Fibroblast of lung (primary cell): Measurements from ENCODE around the gene ZXDC. TPM values are rescaled to one million over a fixed set of nuclear protein-coding genes. Genes with fewer than 3 reads are reported as not detected.

Experiments used
- DNase-seq, 2 donors: peaks; one replicate each; pipeline versions ENCODE4 v3.0.0 to v3.0.0-alpha.2; 2010; ENCODE audit warnings: low read depth in 2 of 2
- H2AFZ ChIP-seq: 2 replicates; pipeline ENCODE4 v1.5.1; 2012; ENCODE audit warnings: low read length, control low read depth, inconsistent platforms
- H3K27ac ChIP-seq: 2 replicates; pipeline ENCODE4 v1.5.1; 2011; ENCODE audit warnings: low read length, control low read depth; ENCODE audit not compliant: insufficient read depth
- H3K27me3 ChIP-seq: 2 replicates; pipeline ENCODE4 v1.5.1; 2011; ENCODE audit warnings: mild to moderate bottlenecking, low read length; ENCODE audit not compliant: control insufficient read depth, insufficient read depth
- H3K36me3 ChIP-seq: 2 replicates; pipeline ENCODE4 v1.5.1; 2011; ENCODE audit warnings: low read length; ENCODE audit not compliant: control insufficient read depth, insufficient read depth
- H3K4me1 ChIP-seq: 2 replicates; pipeline ENCODE4 v1.5.1; 2011; ENCODE audit warnings: low read length; ENCODE audit not compliant: control insufficient read depth, insufficient read depth; ENCODE audit errors: extremely low read depth
- H3K4me2 ChIP-seq: 2 replicates; pipeline ENCODE4 v1.5.1; 2011; ENCODE audit warnings: low read length, control low read depth; ENCODE audit not compliant: insufficient read depth; ENCODE audit errors: extremely low read depth
- H3K4me3 ChIP-seq, 4 experiments: fragments of 200-600 bp in 1 of 4; sonication (generic) in 1 of 4; replicated peaks in 1 of 4; 2 replicates each; pipeline ENCODE4 v1.5.1; 2011 to 2016; ENCODE audit warnings: low read length in 4 of 4, low read depth in 3 of 4, mild to moderate bottlenecking in 3 of 4, control low read depth in 2 of 4, inconsistent platforms in 1 of 4, mixed read lengths in 1 of 4; ENCODE audit not compliant: insufficient read depth in 1 of 4; ENCODE audit errors: control extremely low read depth in 1 of 4
- H3K79me2 ChIP-seq: 2 replicates; pipeline ENCODE4 v1.5.1; 2012; ENCODE audit warnings: mild to moderate bottlenecking, low read length, inconsistent platforms; ENCODE audit not compliant: control insufficient read depth, insufficient read depth
- H3K9ac ChIP-seq: 2 replicates; pipeline ENCODE4 v1.5.1; 2011; ENCODE audit warnings: mild to moderate bottlenecking, low read length, control low read depth; ENCODE audit not compliant: insufficient read depth
- H3K9me3 ChIP-seq: 2 replicates; pipeline ENCODE4 v1.5.1; 2012; ENCODE audit warnings: low read depth, low read length; ENCODE audit not compliant: control insufficient read depth, insufficient read depth
- H4K20me1 ChIP-seq: 2 replicates; pipeline ENCODE4 v1.5.1; 2011; ENCODE audit warnings: low read length; ENCODE audit not compliant: control insufficient read depth, insufficient read depth; ENCODE audit errors: extremely low read depth
- EZH2 ChIP-seq: IDR thresholded peaks from 2 replicates; pipeline ENCODE4 v1.5.1; 2012; ENCODE audit warnings: low read length, control low read depth, mild to moderate bottlenecking; ENCODE audit errors: missing control alignments
- polyA plus RNA-seq, 2 donors: library from polyadenylated mRNA; depleted of rRNA in 1 of 2; stranded (reverse) in 1 of 2; unstranded in 1 of 2; fragments of >200 nt; gene quantifications; 2 replicates each; pipeline ENCODE4 v1.2.1, GENCODE V29; 2011 to 2012; ENCODE audit warnings: missing spikeins in 1 of 2
- total RNA-seq: library from RNA; depleted of rRNA; stranded (reverse); fragments of >200 nt; gene quantifications from 2 replicates; pipeline ENCODE4 v1.2.1, GENCODE V29; 2014
- TF ChIP-seq, protein P1 (sequence below), 2 donors: IDR thresholded peaks in 1 of 2; conservative IDR thresholded peaks in 1 of 2; 1 replicate in 1 of 2; 2 replicates in 1 of 2; pipeline ENCODE4 v1.5.1; 2011 to 2012; ENCODE audit warnings: low read length in 2 of 2, control low read depth in 1 of 2, inconsistent platforms in 1 of 2, low read depth in 1 of 2, mild to moderate bottlenecking in 1 of 2

The ZXDC gene
- total and polyA plus RNA-seq, 2 donors (not counting 1 experiment from before 2014, with no cell fraction given): 5.9 to 17.8 TPM

DNA sequence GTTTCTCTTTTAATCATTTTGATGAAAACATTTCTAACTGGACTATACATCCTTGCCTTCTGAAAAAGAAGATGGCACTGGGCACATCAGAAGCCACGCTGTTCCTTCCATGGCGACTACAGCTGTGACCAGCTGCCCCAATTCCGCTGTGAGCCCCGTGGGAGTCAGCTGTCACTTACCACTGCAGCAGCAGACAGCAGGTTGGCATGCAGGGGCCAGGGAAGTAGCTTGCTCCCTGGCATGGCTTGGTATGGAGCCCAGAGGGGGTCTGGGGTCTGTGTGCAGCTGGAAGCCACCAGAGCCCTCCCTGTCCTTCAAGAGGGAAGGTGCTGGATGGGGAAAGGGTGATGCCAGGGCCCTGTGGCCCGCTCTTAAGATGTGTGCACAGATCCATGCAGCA, 4.5 kb upstream of the ZXDC start:
- no peak for DNase-seq
- H3K79me2 ChIP-seq: no peaks in the 10 kb centered on the region

DNA sequence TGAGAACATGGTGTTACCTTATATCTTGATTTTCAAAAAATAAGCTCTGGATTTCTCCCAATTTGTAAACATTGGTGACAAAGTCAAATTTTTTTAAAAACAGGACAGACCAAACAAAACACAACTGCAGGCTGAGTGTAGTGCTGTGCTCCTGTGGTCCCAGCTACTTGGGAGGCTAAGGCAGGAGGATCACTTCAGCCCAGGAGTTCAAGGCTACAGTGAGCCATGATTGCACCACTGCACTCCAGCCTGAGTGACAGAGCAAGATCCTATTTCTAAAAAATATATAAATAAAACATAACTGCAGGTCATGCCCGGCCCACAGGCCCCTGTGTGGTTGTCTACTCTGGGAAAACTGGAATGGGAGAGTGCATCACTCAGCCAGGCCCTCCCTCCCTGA, 4.0 kb upstream of the ZXDC start:
- Histone ChIP-seq H3K4me3 (no peak overlapping the region), H3K4me1 (peaks cover 2% of the 10 kb centered on the region), H3K9me3 (no peaks in the 10 kb centered on the region), H3K4me2 (no peak overlapping the region), H3K36me3 (no peaks in the 10 kb centered on the region), H4K20me1 (no peaks in the 10 kb centered on the region), H3K27me3 (peaks cover 2% of the 10 kb centered on the region), H2AFZ (no peak overlapping the region), H3K79me2 (peaks cover 5% of the 10 kb centered on the region), H3K27ac (no peak overlapping the region), H3K9ac (no peak overlapping the region)
- TF ChIP-seq, protein P1, sequence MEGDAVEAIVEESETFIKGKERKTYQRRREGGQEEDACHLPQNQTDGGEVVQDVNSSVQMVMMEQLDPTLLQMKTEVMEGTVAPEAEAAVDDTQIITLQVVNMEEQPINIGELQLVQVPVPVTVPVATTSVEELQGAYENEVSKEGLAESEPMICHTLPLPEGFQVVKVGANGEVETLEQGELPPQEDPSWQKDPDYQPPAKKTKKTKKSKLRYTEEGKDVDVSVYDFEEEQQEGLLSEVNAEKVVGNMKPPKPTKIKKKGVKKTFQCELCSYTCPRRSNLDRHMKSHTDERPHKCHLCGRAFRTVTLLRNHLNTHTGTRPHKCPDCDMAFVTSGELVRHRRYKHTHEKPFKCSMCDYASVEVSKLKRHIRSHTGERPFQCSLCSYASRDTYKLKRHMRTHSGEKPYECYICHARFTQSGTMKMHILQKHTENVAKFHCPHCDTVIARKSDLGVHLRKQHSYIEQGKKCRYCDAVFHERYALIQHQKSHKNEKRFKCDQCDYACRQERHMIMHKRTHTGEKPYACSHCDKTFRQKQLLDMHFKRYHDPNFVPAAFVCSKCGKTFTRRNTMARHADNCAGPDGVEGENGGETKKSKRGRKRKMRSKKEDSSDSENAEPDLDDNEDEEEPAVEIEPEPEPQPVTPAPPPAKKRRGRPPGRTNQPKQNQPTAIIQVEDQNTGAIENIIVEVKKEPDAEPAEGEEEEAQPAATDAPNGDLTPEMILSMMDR (conservative IDR thresholded peaks at IDR 0.05 in 1 of 2, IDR thresholded peaks at IDR 0.05 in 1 of 2; ENCODE audit: low read depth in 1 of 2, low read length in 2 of 2): no peak
- no peak for TF ChIP-seq EZH2
- DNase-seq: no peak

More for the DNA sequence above, 4.5 kb upstream of the ZXDC start:
- H3K4me3 ChIP-seq: no peak overlapping the region
- H3K9ac ChIP-seq: no peak overlapping the region
- TF ChIP-seq EZH2: no peak
- TF ChIP-seq, protein P1 (conservative IDR thresholded peaks at IDR 0.05 in 1 of 2, IDR thresholded peaks at IDR 0.05 in 1 of 2; ENCODE audit: low read depth in 1 of 2, low read length in 2 of 2): no peak
- no peak overlapping the region for H3K4me2 ChIP-seq
- H3K4me1 ChIP-seq: peaks cover 2% of the 10 kb centered on the region
- H3K27me3 ChIP-seq: peaks cover 3% of the 10 kb centered on the region
- no peak overlapping the region for H2AFZ ChIP-seq
- H3K36me3 ChIP-seq: no peaks in the 10 kb centered on the region
- H4K20me1 ChIP-seq: no peaks in the 10 kb centered on the region
- no peaks in the 10 kb centered on the region for H3K9me3 ChIP-seq
- no peak overlapping the region for H3K27ac ChIP-seq

DNA sequence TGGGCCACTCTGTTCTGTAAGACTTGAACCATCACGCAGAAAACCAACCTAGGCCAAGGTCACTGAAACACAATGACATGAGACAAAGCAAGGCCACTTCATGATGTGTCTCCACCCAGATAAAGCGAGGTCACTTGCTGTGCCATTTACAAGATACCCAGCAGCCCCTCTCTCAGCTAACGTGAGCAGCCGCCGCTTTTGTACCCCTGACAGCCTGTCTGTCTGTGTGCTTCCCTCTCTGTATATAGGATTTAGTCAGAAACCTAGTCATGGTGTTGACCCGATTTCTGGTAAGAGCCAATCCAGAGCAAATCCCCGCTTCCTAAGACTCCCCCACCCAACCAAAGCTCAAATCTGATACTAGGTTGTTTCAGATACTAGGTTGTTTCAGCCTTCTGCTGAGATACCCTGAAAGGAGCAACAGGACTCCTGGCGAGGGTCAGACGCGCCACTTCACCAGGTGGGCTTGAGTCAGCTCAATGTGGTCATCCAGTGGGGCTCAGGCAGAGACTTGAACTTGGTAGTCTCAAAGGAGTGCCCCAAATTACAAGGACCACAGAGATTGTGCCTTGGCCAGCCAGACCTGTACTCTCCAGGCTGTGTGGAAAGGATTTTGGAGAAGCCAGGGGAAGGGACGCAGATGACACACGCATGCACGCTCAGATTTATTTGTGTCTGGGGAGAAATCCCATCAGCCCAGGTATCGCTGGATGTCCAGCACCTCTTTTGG, 3.1 kb upstream of the ZXDC start:
- TF ChIP-seq, protein P1 (conservative IDR thresholded peaks at IDR 0.05 in 1 of 2, IDR thresholded peaks at IDR 0.05 in 1 of 2; ENCODE audit: low read depth in 1 of 2, low read length in 2 of 2): no peak
- no peak for TF ChIP-seq EZH2
- peaks cover 11% of the 10 kb centered on the region for H3K79me2 ChIP-seq
- H3K36me3 ChIP-seq: no peaks in the 10 kb centered on the region
- no peaks in the 10 kb centered on the region for H3K27me3 ChIP-seq
- H4K20me1 ChIP-seq: no peaks in the 10 kb centered on the region
- peaks cover 2% of the 10 kb centered on the region for H3K4me1 ChIP-seq
- no peaks in the 10 kb centered on the region for H3K9me3 ChIP-seq
- H3K4me3 ChIP-seq: no peak overlapping the region
- H3K4me2 ChIP-seq: no peak overlapping the region
- H2AFZ ChIP-seq: no peak overlapping the region
- no peak overlapping the region for H3K9ac ChIP-seq
- H3K27ac ChIP-seq: no peak overlapping the region
- no peak for DNase-seq
